GM19328 (cell line): Measurements from ENCODE around the gene MTMR8.

Experiments
- ATAC-seq: cut with Tn5 transposase; IDR thresholded peaks from one replicate; pipeline ENCODE4 v1.9.1; 2021; ENCODE audit warnings: mild to moderate bottlenecking, moderate library complexity; ENCODE audit not compliant: unreplicated experiment

MTMR8 gene

DNA sequence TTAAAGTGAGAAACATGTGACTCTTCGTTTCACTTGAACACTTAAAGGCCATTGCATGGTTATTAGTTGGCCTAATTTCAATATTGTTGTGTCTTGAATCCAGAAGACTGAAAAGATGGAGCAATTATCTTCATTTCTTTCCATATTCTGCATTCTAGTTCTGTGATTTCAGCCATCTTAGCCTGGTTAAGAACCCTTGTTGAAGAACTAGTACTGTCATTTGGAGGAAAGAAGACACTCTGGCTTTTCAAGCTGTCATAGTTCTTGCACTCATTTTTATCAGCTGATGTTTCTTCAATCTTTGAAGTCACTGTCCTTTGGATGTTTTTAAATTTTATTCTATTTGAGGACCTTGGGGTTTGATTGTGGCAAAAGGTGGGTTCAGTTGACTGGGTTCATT is 81.6 kb downstream of the MTMR8 start:
- no peak for ATAC-seq

DNA sequence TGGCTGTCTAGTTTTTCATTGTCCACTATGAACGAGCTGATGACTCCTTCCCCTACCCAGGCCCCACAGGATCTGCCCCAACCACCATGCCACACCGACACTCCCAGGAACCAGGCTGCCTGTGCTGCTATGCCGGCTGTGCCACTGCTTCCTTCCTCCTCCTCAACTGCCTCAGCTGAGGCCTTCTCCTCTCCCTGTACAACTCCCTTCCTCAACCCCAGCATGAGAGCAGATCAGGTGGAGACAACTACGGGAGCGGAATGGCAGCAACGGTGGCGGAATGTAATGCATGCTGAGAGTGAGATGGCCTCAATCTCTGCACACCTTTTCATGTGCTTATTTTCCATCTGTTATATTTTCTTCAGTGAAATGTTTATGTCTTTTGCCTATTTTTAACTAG is 88.5 kb downstream of the MTMR8 start:
- ATAC-seq = no peak

GRCh38 chrX:64291123-64291522 is 104.1 kb downstream of the MTMR8 start:
- ATAC-seq = no peak

DNA sequence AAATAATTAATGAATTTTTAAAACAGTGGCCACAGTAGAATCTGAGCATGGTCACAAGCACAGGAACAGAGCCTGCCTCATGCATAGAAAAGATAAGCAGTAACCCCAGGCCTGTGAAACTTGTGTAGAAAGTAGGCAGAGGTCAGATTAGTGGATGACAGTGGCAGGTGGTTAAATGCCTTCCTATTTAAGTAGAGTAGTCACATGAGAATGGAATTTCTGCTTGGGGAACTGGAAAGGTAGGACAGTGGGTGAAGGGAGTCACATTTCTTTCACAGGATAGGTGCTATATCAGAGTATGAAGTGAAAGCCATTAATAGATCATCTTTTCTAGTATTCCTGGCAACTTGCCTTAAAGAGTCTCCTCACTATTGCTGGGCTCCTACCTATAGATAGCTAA is 130.0 kb downstream of the MTMR8 start:
- no peak for ATAC-seq

GRCh38 chrX:64230123-64230970 is 164.9 kb downstream of the MTMR8 start, which contains the start of gene ASB12:
Gene ASB12, minus strand, starts transcription at chrX:64230607. Its CDS starts 4,957 bp downstream, at chrX:64225650.
- no peak for ATAC-seq

GRCh38 chrX:64229154-64229553 is 166.1 kb downstream of the MTMR8 start:
- ATAC-seq = no peak
